Measurements from ENCODE around the gene CTSE.

GRCh38 chr1:205959789-205960188 is 63.9 kb downstream of the CTSE start:
- TF ChIP-seq CTCF (IDR thresholded peaks at IDR 0.05) (no peak), POLR2A (IDR thresholded peaks at IDR 0.05) (no peak)

Measured in tibial nerve (tissue), 3 donors.